Lung (tissue), 12 donors: Measurements from ENCODE around the gene NAXD. TPM values are rescaled to one million over a fixed set of nuclear protein-coding genes. Genes with fewer than 3 reads are reported as not detected.

ENCODE experiments used
- ATAC-seq: fragments of 200-7000 bp; cut with Tn5 transposase; one replicate; pipeline ENCODE4 v1.9.1; 2020; ENCODE audit warnings: moderate number of reproducible peaks; ENCODE audit not compliant: insufficient read depth, low FRiP score
- DNase-seq, 3 donors: peaks; one replicate each; pipeline ENCODE4 v3.0.0-alpha.2; 2013 to 2017
- H3K27ac ChIP-seq, 2 donors: one replicate each; pipeline ENCODE4 v1.5.1; 2013; ENCODE audit warnings: mild to moderate bottlenecking in 2 of 2, moderate library complexity in 2 of 2, control low read depth in 1 of 2, inconsistent platforms in 1 of 2, low read depth in 1 of 2, low read length in 1 of 2
- H3K27me3 ChIP-seq, 3 donors: one replicate each; pipeline ENCODE4 v1.5.1; 2013; ENCODE audit warnings: low read length in 2 of 3; ENCODE audit not compliant: control insufficient read depth in 3 of 3, insufficient read depth in 3 of 3
- H3K36me3 ChIP-seq, 4 donors: one replicate each; pipeline ENCODE4 v1.5.1; 2013; ENCODE audit warnings: low read length in 4 of 4, mild to moderate bottlenecking in 1 of 4, moderate library complexity in 1 of 4; ENCODE audit not compliant: control insufficient read depth in 4 of 4, insufficient read depth in 4 of 4
- H3K4me1 ChIP-seq, 5 donors: one replicate each; pipeline ENCODE4 v1.5.1; 2013; ENCODE audit warnings: low read length in 5 of 5, mild to moderate bottlenecking in 2 of 5, moderate library complexity in 1 of 5; ENCODE audit not compliant: control insufficient read depth in 5 of 5, insufficient read depth in 5 of 5
- H3K4me3 ChIP-seq: one replicate; pipeline ENCODE4 v1.5.1; 2013; ENCODE audit warnings: mild to moderate bottlenecking, control low read depth, moderate library complexity
- H3K9ac ChIP-seq, 2 donors: one replicate each; pipeline ENCODE4 v1.5.1; 2013; ENCODE audit warnings: low read length in 2 of 2, control low read depth in 1 of 2; ENCODE audit not compliant: insufficient read depth in 1 of 2
- H3K9me3 ChIP-seq, 4 donors: one replicate each; pipeline ENCODE4 v1.5.1; 2013; ENCODE audit warnings: low read length in 3 of 4, mild to moderate bottlenecking in 1 of 4, moderate library complexity in 1 of 4; ENCODE audit not compliant: control insufficient read depth in 4 of 4, insufficient read depth in 3 of 4
- WGBS, 2 donors: extraction: QIAGEN DNeasy Blood & Tissue Kit; methylation state at CpG; one replicate each; pipeline ENCODE4 v1.1.7; 2013; 5-methylcytosine and 5-hydroxymethylcytosine counted together
- polyA plus RNA-seq, 2 donors: library from polyadenylated mRNA; stranded (reverse); fragments of 200-250 nt; gene quantifications; one replicate each; pipeline ENCODE4 v1.2.1, GENCODE V29; 2013
- total RNA-seq, 2 donors: library from RNA; depleted of rRNA in 1 of 2; stranded (reverse); fragments of >200 nt in 1 of 2; gene quantifications; one replicate each; pipeline ENCODE4 v1.2.1, GENCODE V29; 2014 to 2021
- TF ChIP-seq, protein P1 (sequence below): IDR thresholded peaks from 2 replicates; pipeline ENCODE4 v1.5.1; 2012; ENCODE audit warnings: mild to moderate bottlenecking; ENCODE audit errors: control extremely low read depth, extremely low read depth
- donor health status: control.
- donor health status: control.
- donor health status: Bipolar disorder and iron deficiency.
- donor health status: healthy.
- donor health status: DM: yes; HTN: yes; CAD: no.

Gene NAXD
- total and polyA plus RNA-seq, 4 donors, result 24.1 to 28.9 (median 28.6) TPM

DNA sequence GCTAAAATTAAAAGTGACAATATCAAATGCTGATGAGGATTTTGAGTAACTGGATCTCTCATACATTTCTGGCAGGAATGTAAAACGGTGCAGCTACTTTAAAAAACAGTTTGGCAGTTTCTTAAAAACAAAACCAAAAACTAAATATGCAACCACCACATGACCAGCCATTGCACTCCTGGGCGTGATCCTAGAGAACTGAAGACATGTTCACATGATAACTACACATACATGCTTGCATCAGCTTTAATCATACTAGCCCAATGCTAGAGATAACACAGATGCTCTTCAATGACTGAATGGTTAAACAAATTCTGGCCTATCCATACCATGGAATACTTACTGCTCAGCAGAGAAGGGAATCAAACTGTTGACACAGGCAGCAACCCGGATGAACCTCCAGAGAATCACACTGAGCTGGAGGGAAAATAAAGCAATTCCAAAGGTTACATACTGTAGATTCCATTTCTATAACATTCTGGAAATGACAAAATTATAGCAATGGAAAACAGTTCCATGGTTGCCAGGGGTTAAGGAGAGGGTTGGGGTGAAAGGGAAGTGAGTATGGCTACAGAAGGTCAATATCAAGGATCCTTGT lies 25.5 kb upstream of the NAXD start:
- no peak overlapping the region for H3K27ac ChIP-seq
- H3K9ac ChIP-seq, result no peak overlapping the region
- H3K36me3 ChIP-seq, result no peaks in the 10 kb centered on the region
- TF ChIP-seq, protein P1, sequence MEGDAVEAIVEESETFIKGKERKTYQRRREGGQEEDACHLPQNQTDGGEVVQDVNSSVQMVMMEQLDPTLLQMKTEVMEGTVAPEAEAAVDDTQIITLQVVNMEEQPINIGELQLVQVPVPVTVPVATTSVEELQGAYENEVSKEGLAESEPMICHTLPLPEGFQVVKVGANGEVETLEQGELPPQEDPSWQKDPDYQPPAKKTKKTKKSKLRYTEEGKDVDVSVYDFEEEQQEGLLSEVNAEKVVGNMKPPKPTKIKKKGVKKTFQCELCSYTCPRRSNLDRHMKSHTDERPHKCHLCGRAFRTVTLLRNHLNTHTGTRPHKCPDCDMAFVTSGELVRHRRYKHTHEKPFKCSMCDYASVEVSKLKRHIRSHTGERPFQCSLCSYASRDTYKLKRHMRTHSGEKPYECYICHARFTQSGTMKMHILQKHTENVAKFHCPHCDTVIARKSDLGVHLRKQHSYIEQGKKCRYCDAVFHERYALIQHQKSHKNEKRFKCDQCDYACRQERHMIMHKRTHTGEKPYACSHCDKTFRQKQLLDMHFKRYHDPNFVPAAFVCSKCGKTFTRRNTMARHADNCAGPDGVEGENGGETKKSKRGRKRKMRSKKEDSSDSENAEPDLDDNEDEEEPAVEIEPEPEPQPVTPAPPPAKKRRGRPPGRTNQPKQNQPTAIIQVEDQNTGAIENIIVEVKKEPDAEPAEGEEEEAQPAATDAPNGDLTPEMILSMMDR, result no peak
- H3K4me3 ChIP-seq, result no peak overlapping the region
- H3K27me3 ChIP-seq, result no peaks in the 10 kb centered on the region
- H3K4me1 ChIP-seq, result no peaks in the 10 kb centered on the region
- DNase-seq (no peak), ATAC-seq (no peak)
- 75% methylated on average over 3 of the region's 3 CpGs for WGBS, 2 donors
- H3K9me3 ChIP-seq, result no peaks in the 10 kb centered on the region

- TF ChIP-seq, protein P1, result no peak
- Histone ChIP-seq H3K27ac (no peak overlapping the region), H3K27me3 (no peaks in the 10 kb centered on the region), H3K9me3 (no peaks in the 10 kb centered on the region), H3K9ac (no peak overlapping the region), H3K36me3 (no peaks in the 10 kb centered on the region), H3K4me3 (no peak overlapping the region), H3K4me1 (no peaks in the 10 kb centered on the region)
- 59 to 83% methylated on average over 6 of the region's 6 CpGs for WGBS, 2 donors
- no peak for DNase-seq
- ATAC-seq, result no peak
These were observed 24.8 kb upstream of the NAXD start for GRCh38 chr13:110590577-110590976.

DNA sequence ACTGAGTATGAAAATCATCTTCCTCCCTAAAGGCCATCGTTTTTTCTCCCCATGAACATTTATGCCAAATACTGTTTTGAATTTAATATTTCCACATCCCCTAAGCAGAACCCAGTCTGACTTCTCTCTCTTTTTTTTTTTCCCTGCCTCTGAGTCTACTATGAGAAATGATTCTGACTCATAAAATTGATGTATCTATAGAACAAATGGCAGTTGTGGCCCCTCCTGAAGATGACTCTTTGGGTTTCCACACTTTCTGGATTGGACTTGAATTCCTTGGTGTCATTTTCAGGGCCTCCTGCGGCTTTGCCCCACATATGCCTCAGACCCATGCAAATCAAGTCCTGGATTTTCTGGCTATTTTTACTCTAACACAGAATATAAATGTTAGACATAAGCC lies 22.7 kb upstream of the NAXD start:
- WGBS, 2 donors, result 81 to 82% methylated on average over 2 of the region's 2 CpGs
- H3K36me3 ChIP-seq, result no peaks in the 10 kb centered on the region
- DNase-seq, result no peak

More for the DNA sequence above, 22.7 kb upstream of the NAXD start:
- H3K4me3 ChIP-seq, result no peak overlapping the region
- TF ChIP-seq, protein P1, result no peak
- H3K9ac ChIP-seq, result no peak overlapping the region
- no peak overlapping the region for H3K27ac ChIP-seq
- H3K9me3 ChIP-seq, result no peaks in the 10 kb centered on the region
- H3K4me1 ChIP-seq, result no peaks in the 10 kb centered on the region
- ATAC-seq, result no peak
- no peaks in the 10 kb centered on the region for H3K27me3 ChIP-seq
